ENCODE results near the gene CAMK1D. TPM values are rescaled to one million over a fixed set of nuclear protein-coding genes. Genes with fewer than 3 reads are reported as not detected.
"Not testable (repeated sequence)": the region's sequence is repeated elsewhere in the genome, so short reads cannot be mapped to it uniquely, and the experiment has no call there.

The CAMK1D gene
- total RNA-seq, 4 donors from 2014 or later, result 29.7 to 36.7 (median 33.3) TPM

- DNase-seq (ENCODE audit: low spot score in 2 of 2), result no peak
- intact Hi-C loops (cut with DNase I; ENCODE audit: low total_unique reads), result no loop called here
- TF ChIP-seq POLR2A (IDR thresholded peaks at IDR 0.05), result no peak
- no peak overlapping the region for H3K4me3 ChIP-seq (ENCODE audit: low read depth, poor library complexity, severe bottlenecking)
- WGBS, 2 donors, result 61 to 79% methylated on average over 9 of the region's 9 CpGs
Observed at GRCh38 chr10:12735843-12736462, 386.6 kb downstream of the CAMK1D start.

GRCh38 chr10:12740813-12741212 lies 391.5 kb downstream of the CAMK1D start:
- no peak overlapping the region for H3K4me3 ChIP-seq (ENCODE audit: low read depth, poor library complexity, severe bottlenecking)
- intact Hi-C loops (cut with DNase I; ENCODE audit: low total_unique reads), result no loop called here
- WGBS, 2 donors, result 58 to 66% methylated on average over 3 of the region's 3 CpGs
- TF ChIP-seq CTCF (IDR thresholded peaks at IDR 0.05) (no peak), POLR2A (IDR thresholded peaks at IDR 0.05) (no peak)
- no peak for DNase-seq (ENCODE audit: low spot score in 2 of 2)

GRCh38 chr10:12741360-12741804 lies 392.0 kb downstream of the CAMK1D start:
- WGBS, 2 donors, result 72% methylated on average over 8 of the region's 8 CpGs
- TF ChIP-seq CTCF (IDR thresholded peaks at IDR 0.05) (no peak), POLR2A (IDR thresholded peaks at IDR 0.05) (no peak)
- intact Hi-C loops (cut with DNase I; ENCODE audit: low total_unique reads), result no loop called here
- no peak for DNase-seq (ENCODE audit: low spot score in 2 of 2)
- H3K4me3 ChIP-seq (ENCODE audit: low read depth, poor library complexity, severe bottlenecking), result no peak overlapping the region

GRCh38 chr10:12742771-12743170 lies 393.4 kb downstream of the CAMK1D start:
- DNase-seq (ENCODE audit: low spot score in 2 of 2), result no peak
- H3K4me3 ChIP-seq (ENCODE audit: low read depth, poor library complexity, severe bottlenecking), result no peak overlapping the region
- intact Hi-C loops (cut with DNase I; ENCODE audit: low total_unique reads), result no loop called here
- no peak for TF ChIP-seq POLR2A (IDR thresholded peaks at IDR 0.05)
- TF ChIP-seq CTCF (IDR thresholded peaks at IDR 0.05), result no peak
- 83% methylated on average over 10 of the region's 10 CpGs for WGBS, 2 donors

- intact Hi-C loops (cut with DNase I; ENCODE audit: low total_unique reads); H3K4me3 ChIP-seq (ENCODE audit: low read depth, poor library complexity, severe bottlenecking); DNase-seq (ENCODE audit: low spot score in 2 of 2): not testable (repeated sequence)
- WGBS, 2 donors, result 74 to 75% methylated on average over 3 of the region's 3 CpGs
Observed at GRCh38 chr10:12743466-12743865, 394.1 kb downstream of the CAMK1D start.

GRCh38 chr10:12743941-12744340 lies 394.6 kb downstream of the CAMK1D start:
- 63 to 78% methylated on average over 4 of the region's 4 CpGs for WGBS, 2 donors
- DNase-seq (ENCODE audit: low spot score in 2 of 2), result no peak
- intact Hi-C loops (cut with DNase I; ENCODE audit: low total_unique reads), result no loop called here
- TF ChIP-seq CTCF (IDR thresholded peaks at IDR 0.05) (no peak), POLR2A (IDR thresholded peaks at IDR 0.05) (no peak)
- H3K4me3 ChIP-seq (ENCODE audit: low read depth, poor library complexity, severe bottlenecking), result no peak overlapping the region

- intact Hi-C loops (cut with DNase I; ENCODE audit: low total_unique reads), result no loop called here
- 80 to 81% methylated on average over 4 of the region's 4 CpGs for WGBS, 2 donors
- no peak for DNase-seq (ENCODE audit: low spot score in 2 of 2)
- TF ChIP-seq POLR2A (IDR thresholded peaks at IDR 0.05) (no peak), CTCF (IDR thresholded peaks at IDR 0.05) (no peak)
- H3K4me3 ChIP-seq (ENCODE audit: low read depth, poor library complexity, severe bottlenecking), result no peak overlapping the region
Observed at GRCh38 chr10:12748186-12748585, 398.8 kb downstream of the CAMK1D start.
